BLaER1 treated with 17β-estradiol and CSF1 and Interleukin-3, amounts not matched to agents 10 nM and 100 nM (cell line): ENCODE results near the gene CD160.
"Not testable (repeated sequence)": the region's sequence is repeated elsewhere in the genome, so short reads cannot be mapped to it uniquely, and the experiment has no call there.

Source experiments
- H3K27ac ChIP-seq, 11 experiments: shearing (Covaris generic); formaldehyde crosslinking; 2 replicates each; pipeline ENCODE4 v1.8.1; 2022
- H3K27me3 ChIP-seq, 11 experiments: shearing (Covaris generic); formaldehyde crosslinking; 2 replicates each; pipeline ENCODE4 v1.8.1; 2022
- H3K36me3 ChIP-seq, 11 experiments: shearing (Covaris generic); formaldehyde crosslinking; 2 replicates each; pipeline ENCODE4 v1.8.1; 2022
- H3K4me1 ChIP-seq, 10 experiments: shearing (Covaris generic); formaldehyde crosslinking; 2 replicates each; pipeline ENCODE4 v1.8.1; 2022
- H3K4me2 ChIP-seq, 11 experiments: shearing (Covaris generic); formaldehyde crosslinking; 2 replicates each; pipeline ENCODE4 v1.8.1; 2022
- H3K4me3 ChIP-seq, 10 experiments: shearing (Covaris generic); formaldehyde crosslinking; 2 replicates each; pipeline ENCODE4 v1.8.1; 2022
- H3K9ac ChIP-seq, 11 experiments: shearing (Covaris generic); formaldehyde crosslinking; 2 replicates each; pipeline ENCODE4 v1.8.1; 2022
- H3K9me3 ChIP-seq, 11 experiments: shearing (Covaris generic); formaldehyde crosslinking; replicated peaks in 1 of 11; 2 replicates each; pipeline ENCODE4 v1.8.1; 2022
- H4K20me1 ChIP-seq, 11 experiments: shearing (Covaris generic); formaldehyde crosslinking; 2 replicates each; pipeline ENCODE4 v1.8.1; 2022
- Cebpa-rat ChIP-seq, 11 experiments: shearing (Covaris generic); IDR thresholded peaks; 2 replicates each; pipeline ENCODE4 v1.8.1; 2022

The CD160 gene

DNA sequence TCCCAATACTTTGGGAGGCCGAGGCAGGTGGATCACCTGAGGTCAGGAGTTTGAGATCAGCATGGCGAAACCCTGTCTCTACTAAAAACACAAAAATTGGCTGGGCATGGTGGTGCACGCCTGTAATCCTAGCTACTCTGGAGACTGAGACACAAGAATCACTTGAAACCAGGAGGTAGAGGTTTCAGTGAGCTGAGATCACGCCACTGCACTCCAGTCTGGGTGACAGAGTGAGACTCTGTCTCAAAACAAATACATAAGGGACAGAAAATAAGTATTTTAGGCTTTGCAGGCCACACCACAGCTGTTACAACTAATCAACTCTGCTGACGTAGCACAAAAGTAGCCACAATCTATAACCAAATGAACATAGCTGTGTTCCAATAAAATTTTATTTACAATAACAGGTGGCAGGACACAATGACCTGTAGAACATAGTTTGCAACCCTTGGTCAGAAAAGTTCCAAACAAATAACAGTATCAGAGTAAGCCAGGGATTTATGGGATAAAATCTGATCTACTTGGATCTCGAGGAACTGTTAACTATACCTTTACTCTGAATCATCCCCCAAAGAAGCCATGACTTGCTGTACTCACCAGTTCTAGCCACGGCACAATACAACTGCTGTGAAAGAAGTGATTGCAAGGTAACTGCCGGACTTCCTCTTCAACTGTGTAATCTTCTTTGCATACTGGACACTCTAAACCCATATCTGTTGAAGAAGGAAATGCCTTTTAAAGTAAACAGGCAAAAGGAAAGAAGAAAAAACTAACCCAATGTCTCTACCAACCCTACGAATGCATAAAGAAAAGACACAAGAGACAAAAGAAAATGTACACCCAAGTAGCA lies 28.3 kb downstream of the CD160 start:
- Histone ChIP-seq H3K9ac (no peak overlapping the region), H3K36me3 (peaks cover 94 to 100% (median 100%) of the 10 kb centered on the region in 11 experiments), H4K20me1 (no peaks in the 10 kb centered on the region), H3K27me3 (no peaks in the 10 kb centered on the region), H3K27ac (no peak overlapping the region), H3K4me3 (no peak overlapping the region), H3K4me1 (no peaks in the 10 kb centered on the region), H3K4me2 (no peak overlapping the region), H3K9me3 (no peaks in the 10 kb centered on the region)
- no peak for TF ChIP-seq Cebpa-rat (IDR thresholded peaks at IDR 0.05)

DNA sequence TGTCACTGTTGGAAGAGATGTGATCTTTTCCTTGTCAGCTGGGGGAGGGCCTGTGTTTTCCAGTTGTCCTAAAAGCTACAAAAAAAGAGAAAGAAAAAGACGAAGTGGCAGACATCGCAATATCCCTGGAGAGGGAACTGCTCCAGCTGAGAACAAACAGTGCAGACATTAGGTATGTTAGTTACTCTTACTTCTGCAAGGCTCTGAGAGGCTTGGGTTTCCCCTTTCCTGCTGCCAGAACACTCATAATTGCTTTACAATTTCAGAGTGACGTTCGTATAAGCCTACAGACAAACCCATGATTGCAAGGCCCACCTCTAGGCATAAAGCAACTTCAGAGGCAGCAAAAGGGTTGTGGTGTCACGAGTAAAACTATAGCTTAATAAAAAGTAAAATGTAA lies 31.1 kb downstream of the CD160 start:
- TF ChIP-seq Cebpa-rat (IDR thresholded peaks at IDR 0.05), result no peak
- H3K4me3 ChIP-seq, result no peak overlapping the region
- H3K36me3 ChIP-seq, result peaks cover 75 to 100% (median 95%) of the 10 kb centered on the region in 11 experiments

GRCh38 chr1:145751491-145752037 lies 32.3 kb downstream of the CD160 start:
- no peaks in the 10 kb centered on the region for H3K27me3 ChIP-seq
- no peaks in the 10 kb centered on the region for H3K4me1 ChIP-seq
- H3K36me3 ChIP-seq, result peaks cover 71 to 100% (median 91%) of the 10 kb centered on the region in 11 experiments
- no peaks in the 10 kb centered on the region; a peak in 1 of 22 replicates for H4K20me1 ChIP-seq
- no peak overlapping the region for H3K9ac ChIP-seq
- H3K4me3 ChIP-seq, result no peak overlapping the region
- no peaks in the 10 kb centered on the region for H3K9me3 ChIP-seq
- no peak overlapping the region for H3K4me2 ChIP-seq
- H3K27ac ChIP-seq, result no peak overlapping the region
- TF ChIP-seq Cebpa-rat (IDR thresholded peaks at IDR 0.05), result no peak

More for the DNA sequence above, 31.1 kb downstream of the CD160 start:
- Histone ChIP-seq H3K9ac (no peak overlapping the region), H4K20me1 (no peaks in the 10 kb centered on the region; a peak in 1 of 22 replicates), H3K4me1 (no peaks in the 10 kb centered on the region), H3K4me2 (no peak overlapping the region), H3K27me3 (no peaks in the 10 kb centered on the region), H3K9me3 (no peaks in the 10 kb centered on the region), H3K27ac (no peak overlapping the region)

DNA sequence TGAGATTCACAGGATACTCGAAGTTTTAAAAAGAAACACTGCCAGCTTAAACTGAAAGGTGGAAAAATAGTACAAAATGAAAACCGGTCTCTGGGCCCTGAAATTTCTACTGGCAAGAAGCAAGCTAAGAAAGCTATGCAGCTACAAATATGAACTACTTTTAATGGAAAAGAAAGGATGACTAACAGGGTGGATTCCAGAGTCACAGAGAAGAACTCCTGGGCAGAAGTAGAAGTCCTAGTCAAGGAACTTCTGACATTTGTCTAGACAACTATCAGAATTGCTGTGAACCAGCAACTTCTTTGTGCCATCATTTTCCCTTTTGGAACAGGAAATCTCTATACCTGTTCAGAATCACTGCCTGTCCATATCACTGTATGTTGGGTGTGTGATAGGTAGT lies 38.1 kb downstream of the CD160 start:
- H3K27ac ChIP-seq, result no peak overlapping the region
- H3K4me2 ChIP-seq, result no peak overlapping the region
- H3K9me3 ChIP-seq, result peaks cover 25 to 32% (median 28%) of the 10 kb centered on the region in 11 experiments
- no peak overlapping the region for H3K4me3 ChIP-seq
- no peaks in the 10 kb centered on the region for H3K4me1 ChIP-seq
- H4K20me1 ChIP-seq, result no peaks in the 10 kb centered on the region; a peak in 1 of 22 replicates
- TF ChIP-seq Cebpa-rat (IDR thresholded peaks at IDR 0.05), result no peak
- no peak overlapping the region for H3K9ac ChIP-seq
- peaks cover 66 to 100% (median 90%) of the 10 kb centered on the region in 11 experiments for H3K36me3 ChIP-seq
- no peaks in the 10 kb centered on the region for H3K27me3 ChIP-seq

DNA sequence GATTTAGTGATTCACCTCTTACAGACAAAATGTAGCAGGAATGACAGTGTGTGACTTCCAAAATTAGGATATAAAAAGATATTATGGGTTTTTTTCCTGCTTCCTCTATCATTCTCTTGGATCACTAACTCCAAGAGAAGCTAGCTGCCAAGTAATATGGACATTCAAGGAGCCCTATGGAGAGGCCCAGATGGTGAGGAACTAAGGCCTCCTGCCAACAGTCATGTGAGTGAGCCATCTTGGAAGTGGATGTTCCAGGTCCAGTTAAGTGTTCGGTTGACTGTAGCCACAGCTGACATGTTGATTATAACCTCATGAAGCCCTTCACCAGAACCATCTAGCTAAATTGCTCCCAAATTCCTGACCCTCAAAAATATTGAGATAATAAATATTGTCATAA lies 38.8 kb downstream of the CD160 start:
- no peak overlapping the region for H3K27ac ChIP-seq
- peaks cover 32 to 39% (median 35%) of the 10 kb centered on the region in 11 experiments for H3K9me3 ChIP-seq
- no peak overlapping the region for H3K4me2 ChIP-seq
- H3K27me3 ChIP-seq, result no peaks in the 10 kb centered on the region
- no peak overlapping the region for H3K9ac ChIP-seq
- H3K36me3 ChIP-seq, result peaks cover 68 to 100% (median 90%) of the 10 kb centered on the region in 11 experiments
- no peaks in the 10 kb centered on the region; a peak in 1 of 22 replicates for H4K20me1 ChIP-seq
- H3K4me3 ChIP-seq, result no peak overlapping the region
- H3K4me1 ChIP-seq, result no peaks in the 10 kb centered on the region
- TF ChIP-seq Cebpa-rat (IDR thresholded peaks at IDR 0.05), result no peak

DNA sequence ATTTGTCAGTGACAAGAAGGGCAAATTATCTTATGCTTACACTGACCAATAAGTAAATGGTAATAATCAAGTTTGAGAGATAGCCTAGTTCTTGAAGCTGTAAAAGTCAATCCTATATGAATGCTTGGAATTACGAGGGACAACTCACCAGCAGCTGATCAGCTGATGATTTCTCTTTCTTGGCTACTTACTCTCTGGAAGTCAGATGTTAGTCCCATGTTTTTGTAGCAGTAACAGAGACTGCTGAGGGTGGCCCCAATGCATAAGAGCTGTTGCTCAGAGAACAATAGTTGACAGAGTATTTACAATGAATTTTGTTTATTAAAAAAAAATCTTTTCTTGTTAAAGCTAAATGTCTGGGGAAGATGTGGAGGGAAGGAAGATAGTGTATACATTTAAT lies 39.3 kb downstream of the CD160 start:
- peaks cover 70 to 100% (median 90%) of the 10 kb centered on the region in 11 experiments for H3K36me3 ChIP-seq
- no peak overlapping the region for H3K4me3 ChIP-seq
- H3K9ac ChIP-seq, result no peak overlapping the region
- no peaks in the 10 kb centered on the region; a peak in 1 of 22 replicates for H4K20me1 ChIP-seq
- H3K9me3 ChIP-seq, result peaks cover 37 to 43% (median 39%) of the 10 kb centered on the region in 11 experiments
- no peak overlapping the region for H3K4me2 ChIP-seq
- no peaks in the 10 kb centered on the region for H3K4me1 ChIP-seq
- TF ChIP-seq Cebpa-rat (IDR thresholded peaks at IDR 0.05), result no peak
- no peaks in the 10 kb centered on the region for H3K27me3 ChIP-seq
- H3K27ac ChIP-seq, result no peak overlapping the region

GRCh38 chr1:145759721-145760120 lies 40.4 kb downstream of the CD160 start:
- Histone ChIP-seq H3K4me1 (no peaks in the 10 kb centered on the region), H3K4me2 (no peak overlapping the region), H3K27ac (no peak overlapping the region), H3K36me3 (peaks cover 76 to 97% (median 93%) of the 10 kb centered on the region in 11 experiments), H3K9ac (no peak overlapping the region), H4K20me1 (no peaks in the 10 kb centered on the region), H3K4me3 (no peak overlapping the region), H3K27me3 (no peaks in the 10 kb centered on the region), H3K9me3 (peaks cover 45 to 54% (median 48%) of the 10 kb centered on the region in 11 experiments)
- no peak for TF ChIP-seq Cebpa-rat (IDR thresholded peaks at IDR 0.05)

- Histone ChIP-seq H3K4me3 (peak overlapping the region in 2 of 10 experiments; percentile 15 to 36; a peak in 2 of 20 replicates), H3K9me3 (peaks cover 48 to 60% (median 54%) of the 10 kb centered on the region in 11 experiments), H3K36me3 (peaks cover 79 to 95% (median 90%) of the 10 kb centered on the region in 11 experiments)
- not testable (repeated sequence) for H3K27me3 ChIP-seq, H3K4me2 ChIP-seq, H4K20me1 ChIP-seq, H3K27ac ChIP-seq, H3K4me1 ChIP-seq, H3K9ac ChIP-seq
Measured at GRCh38 chr1:145760395-145760949, 41.2 kb downstream of the CD160 start.

DNA sequence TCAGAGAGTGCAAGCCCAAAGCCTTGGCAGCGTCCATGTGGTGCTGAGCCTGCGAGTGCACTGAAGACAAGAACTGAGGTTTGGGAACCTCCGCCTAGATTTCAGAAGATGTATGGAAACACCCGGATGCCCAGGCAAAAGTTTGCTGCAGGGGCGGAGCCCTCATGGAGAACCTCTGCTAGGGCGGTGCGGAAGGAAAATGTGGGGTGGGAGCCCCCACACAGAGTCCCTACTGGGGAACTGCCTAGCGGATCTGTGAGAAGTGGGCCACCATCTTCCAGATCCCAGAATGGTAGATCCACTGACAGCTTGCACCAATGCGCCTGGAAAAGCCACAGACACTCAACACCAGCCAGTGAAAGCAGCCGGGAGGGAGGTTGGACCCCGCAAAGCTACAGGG lies 42.2 kb downstream of the CD160 start:
- H3K4me2 ChIP-seq, H3K27ac ChIP-seq, H3K9ac ChIP-seq, H3K4me1 ChIP-seq, H4K20me1 ChIP-seq, H3K27me3 ChIP-seq: not testable (repeated sequence)
- peaks cover 78 to 91% (median 86%) of the 10 kb centered on the region in 11 experiments for H3K36me3 ChIP-seq
- H3K4me3 ChIP-seq, result peak overlapping the region in 5 of 10 experiments; percentile 20 to 42 (median 30); a peak in 5 of 20 replicates
- peaks cover 50 to 64% (median 58%) of the 10 kb centered on the region in 11 experiments for H3K9me3 ChIP-seq

DNA sequence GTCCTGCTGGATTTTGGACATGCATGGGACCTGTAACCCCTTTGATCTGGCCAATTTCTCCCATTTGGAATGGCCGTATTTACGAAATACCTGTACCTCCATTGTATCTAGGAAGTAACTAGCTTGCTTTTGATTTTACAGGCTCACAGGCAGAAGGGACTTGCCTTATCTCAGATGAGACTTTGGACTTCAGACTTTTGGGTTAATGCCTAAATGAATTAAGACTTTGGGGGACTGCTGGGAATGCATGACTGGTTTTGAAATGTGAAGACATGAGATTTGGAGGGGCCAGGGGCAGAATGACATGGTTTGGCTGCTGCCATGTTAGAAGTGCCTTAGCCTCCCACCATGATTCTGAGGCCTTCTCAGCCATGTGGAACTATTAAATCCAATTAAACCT lies 42.7 kb downstream of the CD160 start:
- not testable (repeated sequence) for H3K4me1 ChIP-seq, H3K27ac ChIP-seq, H4K20me1 ChIP-seq, H3K4me2 ChIP-seq, H3K9ac ChIP-seq, H3K27me3 ChIP-seq
- peak overlapping the region in 4 of 10 experiments; percentile 20 to 36 (median 28); a peak in 3 of 20 replicates for H3K4me3 ChIP-seq
- peaks cover 73 to 86% (median 83%) of the 10 kb centered on the region in 11 experiments for H3K36me3 ChIP-seq
- H3K9me3 ChIP-seq, result peaks cover 52 to 67% (median 61%) of the 10 kb centered on the region in 11 experiments

DNA sequence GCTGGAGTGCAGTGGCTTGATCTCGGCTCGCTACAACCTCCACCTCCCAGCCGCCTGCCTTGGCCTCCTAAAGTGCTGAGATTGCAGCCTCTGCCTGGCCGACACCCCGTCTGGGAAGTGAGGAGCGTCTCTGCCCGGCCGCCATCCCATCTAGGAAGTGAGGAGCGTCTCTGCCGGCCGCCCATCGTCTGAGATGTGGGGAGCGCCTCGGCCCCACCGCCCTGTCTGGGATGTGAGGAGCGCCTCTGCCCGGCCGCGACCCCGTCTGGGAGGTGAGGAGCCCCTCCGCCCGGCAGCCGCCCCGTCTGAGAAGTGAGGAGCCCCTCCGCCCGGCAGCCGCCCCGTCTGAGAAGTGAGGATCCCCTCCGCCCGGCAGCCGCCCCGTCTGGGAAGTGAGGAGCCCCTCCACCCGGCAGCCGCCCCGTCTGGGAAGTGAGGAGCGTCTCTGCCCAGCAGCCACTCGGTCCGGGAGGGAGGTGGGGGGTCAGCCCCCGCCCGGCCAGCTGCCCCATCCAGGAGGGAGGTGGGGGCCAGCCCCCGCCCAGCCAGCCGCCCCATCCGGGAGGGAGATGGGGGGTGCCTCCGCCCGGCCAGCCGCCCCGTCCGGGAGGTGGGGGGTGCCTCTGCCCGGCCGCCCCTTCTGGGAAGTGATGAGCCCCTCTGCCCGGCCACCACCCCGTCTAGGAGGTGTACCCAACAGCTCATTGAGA lies 45.1 kb downstream of the CD160 start:
- H3K36me3 ChIP-seq, result peaks cover 68 to 81% (median 78%) of the 10 kb centered on the region in 11 experiments

GRCh38 chr1:145765127-145765526 lies 45.8 kb downstream of the CD160 start:
- H3K4me3 ChIP-seq, H3K9ac ChIP-seq, H3K4me2 ChIP-seq, H3K27ac ChIP-seq, H3K4me1 ChIP-seq, H3K27me3 ChIP-seq, H4K20me1 ChIP-seq: not testable (repeated sequence)
- Histone ChIP-seq H3K9me3 (peaks cover 60 to 74% (median 71%) of the 10 kb centered on the region in 11 experiments), H3K36me3 (peaks cover 68 to 81% (median 77%) of the 10 kb centered on the region in 11 experiments)

More for the DNA sequence above, 45.1 kb downstream of the CD160 start:
- H3K27ac ChIP-seq, H3K4me2 ChIP-seq, H4K20me1 ChIP-seq, H3K4me3 ChIP-seq, H3K27me3 ChIP-seq, H3K9ac ChIP-seq, H3K4me1 ChIP-seq: not testable (repeated sequence)
- H3K9me3 ChIP-seq, result peaks cover 63 to 81% (median 76%) of the 10 kb centered on the region in 11 experiments
